ENCODE results near the gene DNAJB8.

Gene DNAJB8

GRCh38 chr3:128475355-128475754 lies 8.7 kb upstream of the DNAJB8 start:
- H3K27ac Mint-ChIP-seq, result no peak overlapping the region
- H3K9me3 Mint-ChIP-seq, result no peaks in the 10 kb centered on the region
- peaks cover 85% of the 10 kb centered on the region for H3K27me3 Mint-ChIP-seq (ENCODE audit: low read depth)
- H3K4me1 Mint-ChIP-seq, result no peaks in the 10 kb centered on the region
- no peak for TF ChIP-seq CTCF (IDR thresholded peaks at IDR 0.05; ENCODE audit: unreplicated experiment in 3 of 3)
- H3K36me3 Mint-ChIP-seq (ENCODE audit: low read depth), result peaks cover 14% of the 10 kb centered on the region
- no peak overlapping the region for H3K4me3 Mint-ChIP-seq

GRCh38 chr3:128473737-128474136 lies 7.0 kb upstream of the DNAJB8 start:
- Mint-ChIP-seq H3K36me3 (ENCODE audit: low read depth) (peaks cover 8% of the 10 kb centered on the region), H3K4me3 (no peak overlapping the region), H3K27ac (no peak overlapping the region), H3K9me3 (no peaks in the 10 kb centered on the region), H3K27me3 (ENCODE audit: low read depth) (peaks cover 74% of the 10 kb centered on the region), H3K4me1 (no peaks in the 10 kb centered on the region)
- no peak for TF ChIP-seq CTCF (IDR thresholded peaks at IDR 0.05; ENCODE audit: unreplicated experiment in 3 of 3)

GRCh38 chr3:128473180-128473519 lies 6.5 kb upstream of the DNAJB8 start:
- peaks cover 2% of the 10 kb centered on the region for H3K36me3 Mint-ChIP-seq (ENCODE audit: low read depth)
- H3K27ac Mint-ChIP-seq, result no peak overlapping the region
- H3K27me3 Mint-ChIP-seq (ENCODE audit: low read depth), result peaks cover 72% of the 10 kb centered on the region
- no peaks in the 10 kb centered on the region for H3K4me1 Mint-ChIP-seq
- no peak for TF ChIP-seq CTCF (IDR thresholded peaks at IDR 0.05; ENCODE audit: unreplicated experiment in 3 of 3)
- no peak overlapping the region for H3K4me3 Mint-ChIP-seq
- H3K9me3 Mint-ChIP-seq, result no peaks in the 10 kb centered on the region

- Mint-ChIP-seq H3K27ac (no peak overlapping the region), H3K4me1 (no peaks in the 10 kb centered on the region), H3K27me3 (ENCODE audit: low read depth) (peaks cover 67% of the 10 kb centered on the region), H3K36me3 (ENCODE audit: low read depth) (no peaks in the 10 kb centered on the region), H3K9me3 (no peaks in the 10 kb centered on the region), H3K4me3 (no peak overlapping the region)
- no peak for TF ChIP-seq CTCF (IDR thresholded peaks at IDR 0.05; ENCODE audit: unreplicated experiment in 3 of 3)
Measured at GRCh38 chr3:128472449-128473179, 5.9 kb upstream of the DNAJB8 start.

DNA sequence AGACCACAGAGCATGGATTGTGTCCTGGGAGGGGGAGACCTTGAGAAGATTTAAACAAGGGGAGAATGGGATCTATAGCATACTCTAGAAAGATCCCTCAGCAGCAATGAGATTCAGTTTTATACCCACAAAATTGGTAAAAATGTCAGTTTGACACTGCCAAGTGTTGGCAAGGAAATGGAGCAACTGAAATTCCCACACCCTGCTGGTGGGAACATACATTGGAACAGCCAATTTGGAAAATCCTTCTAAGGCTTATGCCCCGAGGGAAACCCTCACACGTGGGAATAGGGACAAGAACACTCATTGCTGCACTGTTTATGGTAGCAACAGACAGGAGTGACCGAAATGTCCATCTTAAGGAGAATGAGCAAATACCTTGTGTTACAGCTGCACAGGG lies 5.0 kb upstream of the DNAJB8 start:
- no peak overlapping the region for H3K27ac Mint-ChIP-seq
- no peaks in the 10 kb centered on the region for H3K36me3 Mint-ChIP-seq (ENCODE audit: low read depth)

More for the DNA sequence above, 5.0 kb upstream of the DNAJB8 start:
- Mint-ChIP-seq H3K4me1 (no peaks in the 10 kb centered on the region), H3K27me3 (ENCODE audit: low read depth) (peaks cover 66% of the 10 kb centered on the region), H3K4me3 (no peak overlapping the region), H3K9me3 (no peaks in the 10 kb centered on the region)
- TF ChIP-seq CTCF (IDR thresholded peaks at IDR 0.05; ENCODE audit: unreplicated experiment in 3 of 3), result no peak

All from nephron (organoid).